GM19099 (cell line): ENCODE measurements around the gene SEC31B.

Source experiments
- POLR2A ChIP-seq: IDR thresholded peaks from 3 replicates; pipeline ENCODE4 v1.6.1; 2011; ENCODE audit warnings: low read depth; ENCODE audit not compliant: insufficient read length; ENCODE audit errors: extremely low read depth

The SEC31B gene

GRCh38 chr10:100485801-100486495 is 33.7 kb downstream of the SEC31B start:
- TF ChIP-seq POLR2A, result no peak

- TF ChIP-seq POLR2A, result no peak
Observed at GRCh38 chr10:100485366-100485765, 34.3 kb downstream of the SEC31B start.

GRCh38 chr10:100483876-100484666 is 35.6 kb downstream of the SEC31B start:
- no peak for TF ChIP-seq POLR2A

GRCh38 chr10:100482834-100483185 is 36.9 kb downstream of the SEC31B start:
- no peak for TF ChIP-seq POLR2A

- no peak for TF ChIP-seq POLR2A
Observed at GRCh38 chr10:100482181-100482833, 37.4 kb downstream of the SEC31B start.

- no peak for TF ChIP-seq POLR2A
Observed at GRCh38 chr10:100481462-100482081, 38.1 kb downstream of the SEC31B start.

GRCh38 chr10:100480002-100480401 is 39.7 kb downstream of the SEC31B start:
- no peak for TF ChIP-seq POLR2A

GRCh38 chr10:100479037-100479436 is 40.6 kb downstream of the SEC31B start:
- TF ChIP-seq POLR2A, result no peak

- no peak for TF ChIP-seq POLR2A
Observed at GRCh38 chr10:100477970-100478369, 41.7 kb downstream of the SEC31B start.

- TF ChIP-seq POLR2A, result no peak
Observed at GRCh38 chr10:100470367-100470766, 49.3 kb downstream of the SEC31B start.

GRCh38 chr10:100469756-100470155 is 49.9 kb downstream of the SEC31B start:
- no peak for TF ChIP-seq POLR2A

- no peak for TF ChIP-seq POLR2A
Observed at GRCh38 chr10:100468978-100469377, 50.7 kb downstream of the SEC31B start.

GRCh38 chr10:100468322-100468721 is 51.3 kb downstream of the SEC31B start:
- TF ChIP-seq POLR2A, result no peak

GRCh38 chr10:100462709-100463108 is 57.0 kb downstream of the SEC31B start, which contains the start of gene WNT8B:
WNT8B (plus strand) TSS chr10:100463009; CDS start chr10:100463169, 160 bp downstream.
- TF ChIP-seq POLR2A, result no peak

- TF ChIP-seq POLR2A, result no peak
Observed at GRCh38 chr10:100448951-100449350, 70.7 kb downstream of the SEC31B start.

- no peak for TF ChIP-seq POLR2A
Observed at GRCh38 chr10:100447663-100448062, 72.0 kb downstream of the SEC31B start.

- TF ChIP-seq POLR2A, result no peak
Observed at GRCh38 chr10:100446130-100446761, 73.4 kb downstream of the SEC31B start.
